Right lobe of liver (tissue), 4 donors: ENCODE data around the gene HOXD1.

ENCODE experiments used
- CTCF ChIP-seq, 4 donors: fragments of 200-600 bp in 3 of 4; fragments of 450-650 bp in 1 of 4; IDR thresholded peaks; one replicate each; pipeline versions ENCODE4 v1.5.1 to v1.8.0; 2016 to 2022; ENCODE audit warnings: antibody characterized with exemption in 4 of 4, mild to moderate bottlenecking in 2 of 4
- POLR2A ChIP-seq: fragments of 450-650 bp; IDR thresholded peaks from one replicate; pipeline ENCODE4 v1.6.1; 2017; ENCODE audit warnings: antibody characterized with exemption, mild to moderate bottlenecking
- donor health status: DM: no; HTN: no; CAD: no.
- donor health status: DM: no; HTN: no; CAD: no.
- donor health status: DM: no; HTN: yes; CAD: no.

GRCh38 chr2:176184749-176185148 is 3.7 kb upstream of the HOXD1 start:
- TF ChIP-seq CTCF (IDR thresholded peaks at IDR 0.05) (no peak), POLR2A (no peak)
